ENCODE data around the gene ABLIM2.

Gene ABLIM2

GRCh38 chr4:8099981-8100464, 58.6 kb downstream of the ABLIM2 start:
- DNase-seq (ENCODE audit: extremely low read depth, low read depth), result no peak
- no peak for TF ChIP-seq CTCF (IDR thresholded peaks at IDR 0.05; ENCODE audit: low read depth, low read length)

- no peak for DNase-seq (ENCODE audit: extremely low read depth, low read depth)
- TF ChIP-seq CTCF (IDR thresholded peaks at IDR 0.05; ENCODE audit: low read depth, low read length), result no peak
Observed at GRCh38 chr4:8098506-8098905, 60.1 kb downstream of the ABLIM2 start.

GRCh38 chr4:8097721-8098345, 60.8 kb downstream of the ABLIM2 start:
- DNase-seq (ENCODE audit: extremely low read depth, low read depth), result no peak
- TF ChIP-seq CTCF (IDR thresholded peaks at IDR 0.05; ENCODE audit: low read depth, low read length), result no peak

GRCh38 chr4:8097141-8097541, 61.5 kb downstream of the ABLIM2 start:
- TF ChIP-seq CTCF (IDR thresholded peaks at IDR 0.05; ENCODE audit: low read depth, low read length), result no peak
- DNase-seq (ENCODE audit: extremely low read depth, low read depth), result no peak

GRCh38 chr4:8096690-8097061, 61.9 kb downstream of the ABLIM2 start:
- TF ChIP-seq CTCF (IDR thresholded peaks at IDR 0.05; ENCODE audit: low read depth, low read length), result no peak
- no peak for DNase-seq (ENCODE audit: extremely low read depth, low read depth)

- no peak for TF ChIP-seq CTCF (IDR thresholded peaks at IDR 0.05; ENCODE audit: low read depth, low read length)
- no peak for DNase-seq (ENCODE audit: extremely low read depth, low read depth)
Observed at GRCh38 chr4:8095956-8096689, 62.5 kb downstream of the ABLIM2 start.

- no peak for TF ChIP-seq CTCF (IDR thresholded peaks at IDR 0.05; ENCODE audit: low read depth, low read length)
- DNase-seq (ENCODE audit: extremely low read depth, low read depth), result no peak
Observed at GRCh38 chr4:8093587-8094274, 64.9 kb downstream of the ABLIM2 start.

Data from AG09319 (cell line).